ENCODE data around the gene OR52I2. TPM values are rescaled to one million over a fixed set of nuclear protein-coding genes. Genes with fewer than 3 reads are reported as not detected.

The OR52I2 gene
- total RNA-seq, result under 0.01 TPM in 1 of 2 replicates, not detected in the other

GRCh38 chr11:4581443-4581842 lies at the start of gene OR52I2:
Gene OR52I2 (plus strand): TSS chr11:4581743.

DNA sequence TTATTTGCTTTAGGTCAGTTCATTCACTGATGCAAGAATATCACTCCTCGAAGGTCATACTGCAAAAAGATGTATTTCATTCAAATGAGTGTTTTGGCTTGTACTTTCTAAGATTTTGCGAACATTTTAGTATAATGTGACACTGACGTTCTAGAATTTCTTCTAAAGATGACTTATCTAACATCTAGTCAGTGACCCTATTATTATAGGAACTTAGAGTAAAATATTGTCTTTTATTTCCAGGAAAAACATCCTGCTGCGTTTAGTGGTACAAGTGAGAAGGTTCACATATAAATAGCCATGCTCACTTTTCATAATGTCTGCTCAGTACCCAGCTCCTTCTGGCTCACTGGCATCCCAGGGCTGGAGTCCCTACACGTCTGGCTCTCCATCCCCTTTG lies 36.7 kb upstream of the OR52I2 start, which contains the start of gene OR52M1:
Gene OR52M1 (plus strand): TSS at position 301 of the 400 bp plus-strand sequence. CDS start 0 bp downstream, at position 301.

DNA sequence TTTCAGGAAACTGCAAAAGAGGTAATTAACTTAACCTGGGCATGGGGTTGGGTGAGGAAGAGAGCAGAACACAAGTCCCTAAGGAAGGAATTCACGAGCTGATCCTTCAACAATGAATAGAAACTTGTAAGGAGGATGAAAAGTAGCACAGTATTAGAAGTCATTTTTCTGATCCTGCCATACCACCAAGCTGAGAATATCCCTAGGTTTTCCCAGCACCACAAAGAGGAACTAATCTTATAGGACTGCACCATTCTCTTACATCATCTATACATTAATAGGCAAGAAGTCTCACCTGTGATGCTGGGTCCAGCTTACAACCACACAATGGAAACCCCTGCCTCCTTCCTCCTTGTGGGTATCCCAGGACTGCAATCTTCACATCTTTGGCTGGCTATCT lies 12.2 kb downstream of the OR52I2 start, which contains the start of gene OR52I1:
Gene OR52I1 (plus strand): TSS at position 301 of the 400 bp plus-strand sequence. CDS start 0 bp downstream, at position 301.

GRCh38 chr11:4607781-4608666 lies 26.5 kb downstream of the OR52I2 start, which contains the start of gene TRIM68:
Gene TRIM68 (minus strand): TSS chr11:4608231. CDS start chr11:4605504, 2,727 bp downstream.

GRCh38 chr11:4636962-4637661 lies 55.6 kb downstream of the OR52I2 start, which contains the start of gene OR51D1:
Gene OR51D1 (plus strand): TSS chr11:4637477. CDS start chr11:4639791, 2,314 bp downstream.

Other genes with a start within 250 kb of the OR52I2 start
- not detected in 2 replicates for gene OR52B4, start 213.4 kb upstream of the OR52I2 start, total RNA-seq
- 21.6 and 27.0 TPM in 2 replicates for gene TRIM21, start 188.0 kb upstream of the OR52I2 start, total RNA-seq
- gene OR52K2, start 132.4 kb upstream of the OR52I2 start, total RNA-seq, result not detected in 2 replicates
- gene OR52K1, start 99.1 kb upstream of the OR52I2 start, total RNA-seq, result under 0.01 TPM in 1 of 2 replicates, not detected in the other
- gene OR52M1, start 36.6 kb upstream of the OR52I2 start, total RNA-seq, result not detected in 2 replicates
- gene OR52I1, start 12.3 kb downstream of the OR52I2 start, total RNA-seq, result not detected in 2 replicates
- gene TRIM68, start 26.5 kb downstream of the OR52I2 start, total RNA-seq, result 9.6 TPM in 2 replicates
- gene OR51D1, start 55.7 kb downstream of the OR52I2 start, total RNA-seq, result not detected in 2 replicates
- not detected in 2 replicates for gene OR51E1, start 62.2 kb downstream of the OR52I2 start, total RNA-seq
- gene OR51E2, start 116.1 kb downstream of the OR52I2 start, total RNA-seq, result under 0.01 and 0.11 TPM in 2 replicates
- not detected in 2 replicates for gene MMP26, start 123.0 kb downstream of the OR52I2 start, total RNA-seq
- not detected in 2 replicates for gene OR51F1, start 188.2 kb downstream of the OR52I2 start, total RNA-seq
- gene OR52R1, start 222.6 kb downstream of the OR52I2 start, total RNA-seq, result not detected in 2 replicates
- not detected in 2 replicates for gene OR51F2, start 239.6 kb downstream of the OR52I2 start, total RNA-seq

All from uterine smooth muscle cell (primary cell).